Stimulated activated CD8-positive, alpha-beta memory T cell treated with anti-CD3 and anti-CD28 coated beads, Interleukin-4, amount 100 ng/mL, for 1 hour (primary cell): ENCODE results near the gene BAX.

ENCODE experiments used
- DNase-seq, 2 donors: peaks; one replicate each; pipeline ENCODE4 v3.0.0-alpha.2; 2020; ENCODE audit warnings: low read depth in 2 of 2, low spot score in 1 of 2

Gene BAX

DNA sequence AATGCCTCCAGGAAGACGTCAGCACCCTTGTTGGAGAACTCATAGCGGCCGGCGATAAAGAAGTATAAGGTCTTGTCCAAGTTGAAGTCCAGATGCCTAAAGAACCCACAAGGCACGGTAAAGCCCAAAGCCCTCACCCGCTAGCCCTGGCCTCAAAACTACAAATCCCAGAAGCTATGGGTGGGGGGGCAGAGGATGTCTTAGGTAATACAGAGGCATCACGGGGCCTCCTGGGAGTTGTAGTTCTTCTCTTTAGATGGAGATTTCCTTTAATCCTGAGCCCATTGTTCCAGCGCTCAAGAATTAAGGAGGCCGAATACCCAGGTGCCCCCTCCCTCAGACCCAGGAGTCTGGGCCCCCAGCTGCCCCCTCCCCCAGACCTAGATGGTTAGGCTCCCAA is 27.6 kb downstream of the BAX start:
- DNase-seq: no peak

- DNase-seq: no peak
Observed at GRCh38 chr19:48985711-48986110, 31.0 kb downstream of the BAX start.

- no peak for DNase-seq
Observed at GRCh38 chr19:48986211-48986610, 31.5 kb downstream of the BAX start.

DNA sequence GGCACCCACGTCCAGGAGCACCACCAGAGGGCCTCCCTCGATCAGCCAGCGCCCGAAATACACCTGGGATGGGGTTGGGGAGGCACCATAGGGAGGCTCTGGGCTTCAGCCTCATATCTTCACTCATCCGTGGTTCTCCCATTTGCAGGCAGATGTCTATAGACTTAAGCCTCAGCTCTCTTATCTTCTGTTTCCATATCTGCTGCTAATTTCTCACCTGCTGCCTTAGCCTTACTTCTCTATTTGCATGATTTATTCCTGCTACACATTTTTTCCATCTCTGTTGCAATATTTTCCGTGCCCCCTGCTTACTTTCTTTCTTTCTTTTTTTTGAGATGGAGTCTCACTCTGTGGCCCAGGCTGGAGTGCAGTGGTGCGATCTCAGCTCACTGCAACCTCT is 32.6 kb downstream of the BAX start:
- DNase-seq: no peak

DNA sequence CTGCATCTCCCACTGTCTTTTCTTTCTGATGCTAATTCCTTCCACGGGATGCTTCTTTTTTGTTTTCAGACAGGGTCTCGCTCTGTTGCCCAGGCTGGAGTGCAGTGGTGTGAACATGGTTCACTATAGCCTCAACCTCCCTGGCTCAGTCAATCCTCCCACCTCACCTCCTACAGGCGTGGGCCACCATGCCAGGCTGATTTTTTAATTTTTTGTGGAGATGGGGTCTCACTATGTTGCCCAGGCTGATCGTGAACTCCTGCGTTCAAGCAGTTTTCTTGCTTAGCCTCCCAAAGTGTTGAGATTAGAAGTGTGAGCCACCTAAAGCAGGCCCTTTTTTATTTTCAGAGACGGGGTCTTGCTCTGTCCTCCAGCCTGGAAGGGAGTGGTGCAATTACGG is 33.6 kb downstream of the BAX start:
- no peak for DNase-seq

GRCh38 chr19:48988860-48989259 is 34.2 kb downstream of the BAX start:
- DNase-seq: no peak

GRCh38 chr19:48989701-48990291 is 35.1 kb downstream of the BAX start:
- no peak for DNase-seq

- DNase-seq: no peak
Observed at GRCh38 chr19:48990400-48990799, 35.7 kb downstream of the BAX start.

DNA sequence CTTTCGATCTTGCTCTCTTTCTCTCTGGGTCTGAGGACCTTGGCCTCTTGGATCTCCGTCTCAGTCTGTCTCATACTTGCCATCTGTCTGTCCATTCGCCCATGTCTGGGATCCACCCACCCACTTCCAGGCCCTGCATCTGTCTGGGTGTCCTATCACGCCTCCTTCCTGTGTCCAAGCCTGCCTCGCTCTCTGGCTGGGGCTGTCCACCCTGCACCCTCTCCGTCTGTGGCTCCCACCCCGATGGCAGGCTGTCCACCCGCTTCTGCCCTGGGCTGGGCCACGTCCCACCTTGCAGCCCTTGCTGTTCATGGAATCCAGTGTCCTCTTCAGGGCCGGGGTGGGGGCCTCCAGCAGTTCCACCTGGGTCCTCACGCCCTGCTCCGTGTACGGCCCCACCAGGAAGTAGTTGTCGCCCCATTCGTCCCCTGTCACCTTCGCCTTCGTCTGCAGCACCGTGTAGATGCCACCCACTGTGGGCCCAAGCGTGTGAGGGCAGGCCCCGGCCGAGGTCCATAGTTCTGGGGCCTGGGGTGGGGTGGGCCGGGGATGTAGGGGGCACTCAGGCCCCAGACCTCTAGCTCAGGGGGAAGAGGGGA is 36.4 kb downstream of the BAX start:
- no peak for DNase-seq

GRCh38 chr19:48991873-48992580 is 37.4 kb downstream of the BAX start:
- DNase-seq: no peak

DNA sequence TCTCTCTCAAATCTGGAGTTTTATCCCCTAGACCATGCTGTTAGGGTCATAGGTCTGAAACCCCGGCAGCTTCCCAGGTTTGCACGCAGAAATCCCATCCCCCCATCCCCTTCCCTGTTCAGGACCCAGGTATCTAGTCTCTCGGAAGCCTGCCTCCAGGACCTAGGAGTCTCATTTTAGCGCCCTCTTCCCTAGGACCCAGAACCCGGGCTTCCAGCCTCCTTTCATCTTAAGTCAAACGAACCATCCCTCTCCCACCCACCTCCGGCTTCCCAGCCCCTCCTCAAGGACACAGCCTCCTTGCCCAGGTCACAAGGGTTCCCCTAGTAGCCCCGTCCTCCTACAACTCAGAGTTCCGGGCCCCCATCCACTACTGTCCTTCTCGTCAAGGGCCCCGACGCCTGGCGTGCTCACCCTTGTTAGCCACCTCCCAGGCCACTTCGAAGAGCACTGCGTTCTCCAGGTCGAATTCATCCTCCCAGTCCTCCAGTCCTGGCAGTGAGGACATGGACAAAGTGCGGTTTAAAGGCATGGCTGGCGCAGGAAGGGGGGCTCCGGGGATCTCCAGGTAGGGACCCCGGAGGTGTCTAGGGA is 38.0 kb downstream of the BAX start:
- DNase-seq: no peak

- peak; percentile 97 to 98 for DNase-seq
Observed at GRCh38 chr19:48993175-48994034, 38.7 kb downstream of the BAX start, which contains the start of the genes GYS1 and RUVBL2. TSS of gene GYS1 (minus strand) at chr19:48993309. CDS start at chr19:48993112, 197 bp downstream. TSS of gene RUVBL2 (plus strand) at chr19:48993887. CDS start at chr19:48993912, 25 bp downstream.

DNA sequence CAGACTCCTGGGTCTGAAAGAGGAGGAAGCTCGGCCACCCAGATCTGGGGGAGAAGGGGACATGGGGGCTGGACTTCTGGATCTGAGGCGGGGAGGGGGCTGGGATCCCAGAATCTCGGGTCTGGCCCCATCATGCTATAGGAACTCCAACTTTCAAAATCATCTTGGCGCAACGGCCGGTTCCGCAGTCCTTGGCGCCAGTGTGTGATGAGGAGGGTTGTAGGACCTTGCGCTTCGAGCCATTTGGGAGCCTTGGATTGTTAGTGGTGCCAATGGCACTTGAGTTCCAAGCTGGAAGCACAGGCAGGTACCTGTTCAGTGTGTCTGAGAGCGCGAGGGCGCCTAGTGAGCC is 39.3 kb downstream of the BAX start:
- no peak for DNase-seq

DNA sequence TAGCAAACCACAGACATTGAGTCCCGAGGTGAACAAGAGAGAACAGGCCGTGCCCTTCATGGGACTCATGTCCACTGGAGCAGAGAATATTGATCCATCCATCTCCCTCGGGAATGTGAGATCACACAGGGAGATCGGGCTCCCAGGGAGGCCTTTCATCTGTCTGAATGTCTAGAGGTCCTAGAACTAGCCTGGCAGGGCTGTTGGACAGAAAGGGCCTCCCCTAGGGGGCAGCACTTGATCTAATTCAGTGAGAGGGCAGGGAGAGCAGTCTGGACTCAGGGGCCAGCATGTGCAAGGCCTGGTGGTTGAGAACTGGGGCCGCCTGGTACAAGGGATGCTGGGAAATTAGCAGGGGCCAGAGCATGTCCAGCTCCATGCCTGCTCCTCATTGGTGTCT is 43.3 kb downstream of the BAX start:
- no peak for DNase-seq

DNA sequence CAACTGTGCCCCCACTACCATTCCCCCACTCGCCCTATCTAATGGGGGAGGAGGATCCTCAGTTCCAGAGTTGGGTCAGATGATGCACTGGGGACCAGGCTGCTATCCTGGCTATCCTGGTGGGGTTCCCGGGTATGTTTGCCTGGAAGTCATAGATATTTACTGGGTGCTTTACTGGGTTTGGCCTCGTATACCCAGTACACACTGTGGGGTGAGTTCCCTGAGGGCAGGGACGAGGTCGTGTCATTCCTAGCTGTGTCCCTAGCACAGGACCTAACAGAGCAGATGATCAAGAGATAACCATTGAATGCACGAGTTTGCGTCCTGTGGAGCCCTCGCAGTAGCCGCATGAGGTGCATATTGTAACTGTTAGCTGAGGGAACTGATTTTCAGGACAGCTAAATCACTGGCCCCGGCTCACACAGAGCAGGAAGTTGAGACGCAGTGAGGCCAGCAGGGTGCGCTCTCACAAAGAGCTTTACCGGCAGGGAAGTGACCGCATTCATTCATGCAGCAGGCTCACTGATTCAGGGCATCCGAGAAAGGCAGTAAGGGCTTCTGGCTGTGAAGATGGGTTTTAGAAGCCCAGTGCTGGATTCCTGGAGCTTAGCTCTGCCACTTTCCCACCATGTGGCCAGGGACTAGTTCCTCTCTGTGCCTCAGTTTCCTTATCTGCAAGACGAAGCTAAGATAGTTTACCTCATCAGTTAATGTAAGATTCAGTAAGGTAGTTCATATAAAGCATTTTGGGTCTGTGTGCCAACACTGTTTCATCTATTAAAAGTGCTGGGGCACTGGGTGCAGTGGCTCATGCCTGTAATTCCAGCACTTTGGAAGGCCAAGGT is 45.0 kb downstream of the BAX start:
- DNase-seq: no peak

- DNase-seq: no peak
Observed at GRCh38 chr19:49004133-49004532, 49.5 kb downstream of the BAX start.

- DNase-seq: no peak
Observed at GRCh38 chr19:49004964-49005614, 50.4 kb downstream of the BAX start.

DNA sequence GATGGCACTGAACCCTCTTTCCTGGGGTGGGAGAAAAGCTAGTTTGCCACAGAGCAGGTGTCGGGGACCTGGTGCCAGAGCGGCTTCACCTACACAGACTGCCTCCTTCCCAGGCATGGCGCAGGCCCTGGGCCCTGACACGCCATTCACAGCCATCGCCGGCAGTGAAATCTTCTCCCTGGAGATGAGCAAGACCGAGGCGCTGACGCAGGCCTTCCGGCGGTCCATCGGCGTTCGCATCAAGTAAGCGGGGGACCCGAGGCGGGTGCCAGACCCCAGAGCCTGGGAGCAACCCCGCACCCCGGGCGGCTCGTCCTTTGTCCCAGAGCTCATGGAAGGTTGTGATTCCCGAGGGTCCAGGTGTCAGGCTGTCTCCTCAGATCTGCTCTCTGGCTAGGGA is 52.2 kb downstream of the BAX start:
- DNase-seq: no peak

- DNase-seq: no peak
Observed at GRCh38 chr19:49009828-49010227, 55.2 kb downstream of the BAX start.

GRCh38 chr19:49010453-49010852 is 55.8 kb downstream of the BAX start:
- DNase-seq: no peak
